ENCODE measurements around the gene SYT1. TPM values are rescaled to one million over a fixed set of nuclear protein-coding genes. Genes with fewer than 3 reads are reported as not detected.

The SYT1 gene
- polyA plus RNA-seq, 1 experiment = 6.8 TPM

DNA sequence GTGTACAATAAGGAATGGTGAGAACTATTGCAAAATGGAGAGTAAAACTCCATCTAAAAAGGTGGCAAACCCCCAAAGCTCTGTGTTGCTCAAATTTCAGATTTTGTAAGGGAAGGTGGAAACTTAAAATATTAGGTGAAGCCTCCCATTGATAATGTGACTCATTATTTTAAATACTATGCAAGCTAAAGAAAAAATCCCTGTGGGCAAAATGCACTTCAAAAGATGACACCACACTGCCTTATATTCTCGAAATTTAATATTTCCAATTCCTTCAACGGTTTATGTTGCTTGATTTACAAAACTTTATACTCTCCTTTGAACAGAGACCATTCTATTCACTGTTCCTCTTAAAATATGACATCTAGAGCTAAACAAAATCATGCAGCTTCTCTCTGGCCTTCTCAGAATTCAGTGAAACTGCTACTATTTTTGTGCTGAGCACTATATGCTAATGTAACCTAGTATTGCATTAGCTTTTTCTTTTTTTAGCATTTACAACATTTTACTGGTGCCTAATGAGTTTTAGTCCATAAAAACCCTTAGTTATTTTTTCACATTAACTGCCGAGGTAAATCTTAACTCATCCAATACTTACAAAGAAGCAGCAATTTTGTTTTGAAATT, 297.7 kb downstream of the SYT1 start:
- TF ChIP-seq, protein P1, sequence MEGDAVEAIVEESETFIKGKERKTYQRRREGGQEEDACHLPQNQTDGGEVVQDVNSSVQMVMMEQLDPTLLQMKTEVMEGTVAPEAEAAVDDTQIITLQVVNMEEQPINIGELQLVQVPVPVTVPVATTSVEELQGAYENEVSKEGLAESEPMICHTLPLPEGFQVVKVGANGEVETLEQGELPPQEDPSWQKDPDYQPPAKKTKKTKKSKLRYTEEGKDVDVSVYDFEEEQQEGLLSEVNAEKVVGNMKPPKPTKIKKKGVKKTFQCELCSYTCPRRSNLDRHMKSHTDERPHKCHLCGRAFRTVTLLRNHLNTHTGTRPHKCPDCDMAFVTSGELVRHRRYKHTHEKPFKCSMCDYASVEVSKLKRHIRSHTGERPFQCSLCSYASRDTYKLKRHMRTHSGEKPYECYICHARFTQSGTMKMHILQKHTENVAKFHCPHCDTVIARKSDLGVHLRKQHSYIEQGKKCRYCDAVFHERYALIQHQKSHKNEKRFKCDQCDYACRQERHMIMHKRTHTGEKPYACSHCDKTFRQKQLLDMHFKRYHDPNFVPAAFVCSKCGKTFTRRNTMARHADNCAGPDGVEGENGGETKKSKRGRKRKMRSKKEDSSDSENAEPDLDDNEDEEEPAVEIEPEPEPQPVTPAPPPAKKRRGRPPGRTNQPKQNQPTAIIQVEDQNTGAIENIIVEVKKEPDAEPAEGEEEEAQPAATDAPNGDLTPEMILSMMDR (IDR thresholded peaks at IDR 0.05; ENCODE audit: low read depth, low read length) = no peak
- no peak for DNase-seq (ENCODE audit: low read depth, low spot score)
- H3K27ac ChIP-seq (ENCODE audit: low read depth, low read length) = no peak overlapping the region
- ChIA-PET POLR2A (no interaction called here), CTCF (interaction anchor here (0.6 to 2.3 kb wide), 2 partner anchors 12 to 30 kb away, joined by 3 to 11 read pairs; no protein-coding TSS in a partner anchor)
- H3K9me3 ChIP-seq (ENCODE audit: control insufficient read depth, insufficient read depth, low read length) = no peaks in the 10 kb centered on the region
- no peak overlapping the region for H3K4me3 ChIP-seq (ENCODE audit: low read depth, low read length)
- H3K27me3 ChIP-seq (ENCODE audit: control insufficient read depth, insufficient read depth, low read length) = no peaks in the 10 kb centered on the region

DNA sequence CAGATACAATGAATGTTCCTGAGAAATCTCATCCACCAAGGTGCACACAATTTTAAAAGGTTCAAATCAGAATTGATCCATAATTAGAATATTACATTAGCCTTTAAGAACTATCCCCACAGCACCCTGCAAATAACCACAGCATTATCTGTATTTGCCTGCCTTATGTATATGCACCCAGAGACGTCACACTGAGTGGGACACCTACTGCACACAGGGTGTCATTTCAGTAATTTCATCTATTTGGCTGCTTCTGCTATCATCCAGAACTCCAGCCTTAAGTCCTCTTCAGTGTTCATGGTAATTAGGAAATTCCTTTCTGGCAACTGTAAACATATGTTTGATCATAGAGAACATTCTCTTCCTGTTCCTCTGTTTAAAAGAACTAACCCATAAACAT, 298.4 kb downstream of the SYT1 start:
- TF ChIP-seq, protein P1 (IDR thresholded peaks at IDR 0.05; ENCODE audit: low read depth, low read length) = no peak
- CTCF ChIA-PET = interaction anchor here (2.3 kb wide), 1 partner anchor 12 kb away, joined by 11 read pairs; no protein-coding TSS in a partner anchor
- Histone ChIP-seq H3K4me3 (ENCODE audit: low read depth, low read length) (no peak overlapping the region), H3K9me3 (ENCODE audit: control insufficient read depth, insufficient read depth, low read length) (no peaks in the 10 kb centered on the region), H3K27ac (ENCODE audit: low read depth, low read length) (no peak overlapping the region), H3K27me3 (ENCODE audit: control insufficient read depth, insufficient read depth, low read length) (no peaks in the 10 kb centered on the region)
- POLR2A ChIA-PET = no interaction called here
- no peak for DNase-seq (ENCODE audit: low read depth, low spot score)

DNA sequence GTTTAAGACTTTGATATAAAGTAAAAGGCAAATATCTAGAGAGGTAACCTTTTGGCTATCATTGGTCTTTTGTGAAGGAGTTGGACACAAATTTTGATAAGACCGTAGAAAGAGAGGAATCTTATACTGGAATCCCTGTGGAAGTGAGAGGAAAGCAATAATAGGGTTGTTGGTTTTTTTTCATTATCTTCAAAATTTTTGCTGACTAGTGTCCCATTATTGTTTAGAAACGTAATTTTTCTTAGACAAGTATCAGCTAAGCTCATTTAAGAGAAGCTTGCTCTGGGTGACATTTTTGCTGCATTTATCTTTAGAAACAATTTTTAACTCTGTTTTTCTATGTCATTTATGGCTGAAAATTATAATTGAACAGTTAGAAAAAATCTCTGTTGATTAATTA, 300.3 kb downstream of the SYT1 start:
- DNase-seq (ENCODE audit: low read depth, low spot score) = no peak
- ChIA-PET CTCF (interaction anchor here (1.0 kb wide), 1 partner anchor 10 kb away, joined by 3 read pairs; no protein-coding TSS in a partner anchor), POLR2A (no interaction called here)
- H3K27me3 ChIP-seq (ENCODE audit: control insufficient read depth, insufficient read depth, low read length) = no peaks in the 10 kb centered on the region
- TF ChIP-seq, protein P1 (IDR thresholded peaks at IDR 0.05; ENCODE audit: low read depth, low read length) = no peak
- no peaks in the 10 kb centered on the region for H3K9me3 ChIP-seq (ENCODE audit: control insufficient read depth, insufficient read depth, low read length)
- H3K4me3 ChIP-seq (ENCODE audit: low read depth, low read length) = no peak overlapping the region
- H3K27ac ChIP-seq (ENCODE audit: low read depth, low read length) = no peak overlapping the region

DNA sequence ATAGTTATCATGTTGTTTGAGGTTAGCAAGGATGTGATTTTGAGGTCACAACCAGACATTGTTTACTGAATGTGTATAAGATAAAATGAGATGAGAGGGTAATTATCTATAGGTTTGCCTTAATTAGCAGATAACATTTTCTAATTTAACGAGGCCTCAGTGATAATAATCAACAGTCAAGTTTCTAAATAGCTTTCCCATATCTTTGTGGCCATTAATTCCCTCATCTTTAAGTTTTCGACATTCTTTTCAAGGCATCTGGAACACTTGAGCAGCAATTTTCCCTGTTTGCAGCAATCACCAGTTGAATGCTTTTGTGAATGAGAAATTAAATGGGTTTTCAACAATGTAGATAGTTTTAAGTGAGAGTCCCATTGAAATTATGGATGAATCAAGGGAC, 304.1 kb downstream of the SYT1 start:
- CTCF ChIA-PET = no interaction called here
- H3K27me3 ChIP-seq (ENCODE audit: control insufficient read depth, insufficient read depth, low read length) = no peaks in the 10 kb centered on the region
- H3K27ac ChIP-seq (ENCODE audit: low read depth, low read length) = no peak overlapping the region
- H3K9me3 ChIP-seq (ENCODE audit: control insufficient read depth, insufficient read depth, low read length) = no peaks in the 10 kb centered on the region
- no peak overlapping the region for H3K4me3 ChIP-seq (ENCODE audit: low read depth, low read length)
- no peak for DNase-seq (ENCODE audit: low read depth, low spot score)
- POLR2A ChIA-PET = no interaction called here
- TF ChIP-seq, protein P1 (IDR thresholded peaks at IDR 0.05; ENCODE audit: low read depth, low read length) = no peak

DNA sequence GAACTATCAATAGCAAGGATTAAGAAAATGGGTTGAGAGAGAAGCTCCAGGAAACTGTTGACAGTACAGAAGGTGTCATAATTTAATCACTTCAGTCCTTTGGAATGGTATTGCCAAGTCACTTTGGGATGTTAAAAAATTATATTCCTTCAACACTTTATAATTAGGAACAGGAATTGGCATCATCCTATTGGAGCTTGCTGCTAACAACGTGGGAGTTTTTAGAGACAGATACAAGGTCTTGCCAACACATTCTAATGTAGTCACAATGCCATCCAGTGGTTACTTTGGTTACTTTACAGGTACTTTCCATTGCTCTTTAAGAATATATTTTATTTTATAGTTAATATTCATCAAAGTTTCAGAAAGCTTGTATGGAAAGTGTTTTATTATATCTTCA, 310.1 kb downstream of the SYT1 start:
- DNase-seq (ENCODE audit: low read depth, low spot score) = no peak
- H3K4me3 ChIP-seq (ENCODE audit: low read depth, low read length) = no peak overlapping the region

More for the DNA sequence above, 310.1 kb downstream of the SYT1 start:
- ChIA-PET POLR2A (no interaction called here), CTCF (interaction anchor here (0.6 to 2.0 kb wide), 39 partner anchors 9 to 1028 kb away, joined by 3 to 31 read pairs (median 4); no protein-coding TSS in a partner anchor)
- H3K27me3 ChIP-seq (ENCODE audit: control insufficient read depth, insufficient read depth, low read length) = no peaks in the 10 kb centered on the region
- H3K27ac ChIP-seq (ENCODE audit: low read depth, low read length) = no peak overlapping the region
- TF ChIP-seq, protein P1 (IDR thresholded peaks at IDR 0.05; ENCODE audit: low read depth, low read length) = peak; percentile 46
- no peaks in the 10 kb centered on the region for H3K9me3 ChIP-seq (ENCODE audit: control insufficient read depth, insufficient read depth, low read length)
